SIG-M5 treated with dmso at 0.1 percent for 504 hours (cell line): ENCODE results near the gene MOCS1.
A peak's percentile ranks its signal among the peaks of the same experiment; 100 is the strongest.
"Not testable (repeated sequence)": the region's sequence is repeated elsewhere in the genome, so short reads cannot be mapped to it uniquely, and the experiment has no call there.

Experiments
- DNase-seq: peaks from one replicate; lab custom pipeline; 2025; ENCODE audit not compliant: unreplicated experiment; lab: John Stamatoyannopoulos, UW

Gene MOCS1

GRCh38 chr6:39934131-39934757 lies at the start of gene MOCS1:
MOCS1 (minus strand) TSS chr6:39934462; CDS start chr6:39934417, 45 bp downstream.
- no peak for DNase-seq

- DNase-seq, result no peak
Observed at GRCh38 chr6:39984051-39984450, 49.8 kb upstream of the MOCS1 start.

GRCh38 chr6:39983193-39983592 lies 48.9 kb upstream of the MOCS1 start:
- DNase-seq, result no peak

GRCh38 chr6:39982720-39983119 lies 48.5 kb upstream of the MOCS1 start:
- no peak for DNase-seq

GRCh38 chr6:39980839-39981580 lies 46.7 kb upstream of the MOCS1 start:
- peak; percentile 34 for DNase-seq

- DNase-seq, result no peak
Observed at GRCh38 chr6:39979461-39980328, 45.4 kb upstream of the MOCS1 start.

GRCh38 chr6:39978240-39978639 lies 44.0 kb upstream of the MOCS1 start:
- DNase-seq, result no peak

DNA sequence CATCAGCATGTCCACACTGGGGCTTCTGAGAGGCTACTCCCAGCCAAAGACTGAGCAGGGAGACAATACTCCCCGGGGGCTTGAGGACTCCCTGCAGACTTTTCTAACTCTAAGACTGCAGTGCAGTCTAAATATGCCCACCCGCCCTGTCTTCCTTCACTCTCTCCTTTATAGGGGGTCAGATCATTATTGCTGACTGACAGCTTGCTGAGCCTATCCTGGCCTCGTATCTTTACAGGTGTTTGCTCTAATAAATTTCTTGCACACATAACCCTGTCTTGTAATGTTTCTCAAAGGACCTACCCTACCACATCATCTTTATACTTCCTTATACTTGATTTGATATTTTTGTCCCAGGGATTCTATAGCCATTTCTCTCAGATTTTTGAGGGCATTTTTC lies 39.4 kb upstream of the MOCS1 start:
- no peak for DNase-seq

DNA sequence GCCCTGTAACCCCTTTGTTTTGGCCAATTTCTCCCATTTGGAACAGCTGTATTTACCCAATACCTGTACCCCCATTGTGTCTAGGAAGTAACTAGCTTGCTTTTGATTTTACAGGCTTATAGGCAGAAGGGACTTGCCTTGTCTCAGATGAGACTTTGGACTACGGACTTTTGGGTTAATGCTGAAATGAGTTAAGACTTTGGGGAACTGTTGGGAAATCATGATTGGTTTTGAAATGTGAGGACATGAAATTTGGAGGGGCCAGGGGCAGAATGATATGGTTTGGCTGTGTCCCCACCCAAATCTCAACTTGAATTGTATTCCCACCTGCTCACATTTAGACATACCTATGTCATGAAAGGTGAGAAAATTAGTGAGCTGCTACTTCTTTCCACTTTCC lies 38.5 kb upstream of the MOCS1 start:
- DNase-seq, result not testable (repeated sequence)

DNA sequence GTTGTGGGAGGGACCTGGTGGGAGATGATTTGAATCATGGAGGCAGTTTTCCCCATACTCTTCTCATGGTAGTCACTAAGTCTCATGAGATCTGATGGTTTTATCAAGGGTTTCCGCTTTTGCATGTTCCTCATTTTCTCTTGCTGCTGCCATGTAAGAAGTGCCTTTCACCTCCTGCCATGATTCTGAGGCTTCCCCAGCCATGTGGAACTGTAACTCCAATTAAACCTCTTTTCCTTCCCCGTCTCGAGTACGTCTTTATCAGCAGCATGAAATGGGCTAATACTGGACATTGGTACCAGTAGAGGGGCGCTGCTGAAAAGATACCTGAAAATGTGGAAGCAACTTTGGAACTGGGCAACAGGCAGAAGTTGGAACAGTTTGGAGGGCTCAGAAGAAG lies 36.9 kb upstream of the MOCS1 start:
- not testable (repeated sequence) for DNase-seq

DNA sequence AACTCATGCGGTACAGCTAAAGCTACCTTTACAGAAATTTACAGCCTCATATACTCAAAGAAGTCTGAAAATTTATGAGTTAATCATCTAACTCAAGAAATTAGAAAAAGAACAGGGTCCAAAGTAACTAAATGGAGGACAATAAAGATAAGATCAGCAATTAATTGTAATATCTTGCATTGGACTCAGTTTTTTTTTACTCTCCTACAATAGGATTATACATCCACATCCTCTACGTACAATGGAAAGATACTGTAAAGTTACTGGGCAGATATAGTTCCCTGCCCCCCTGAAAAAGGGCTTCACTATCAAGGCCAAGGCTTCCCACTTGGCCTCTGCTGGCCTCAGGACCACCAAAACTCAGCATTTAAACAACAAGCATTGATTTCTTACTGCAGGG lies 31.5 kb upstream of the MOCS1 start:
- no peak for DNase-seq

DNA sequence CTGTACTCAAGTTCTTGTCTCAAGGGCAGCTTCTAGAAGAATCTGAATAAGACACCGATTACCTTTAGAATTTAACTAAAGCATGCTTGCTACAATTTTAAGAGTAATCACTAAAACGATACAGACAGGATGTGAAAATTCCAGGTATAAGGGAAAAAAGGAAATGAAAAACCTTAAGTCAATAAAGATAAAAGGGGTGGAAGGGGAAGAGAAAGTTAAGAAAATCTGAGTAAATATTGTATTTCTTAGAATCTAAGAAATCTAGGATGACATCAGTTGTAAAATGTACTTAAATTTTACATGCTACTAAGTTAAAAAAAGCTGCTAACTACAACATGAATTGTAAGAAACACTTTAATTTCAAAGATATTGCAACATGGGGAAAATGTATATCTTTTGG lies 30.3 kb upstream of the MOCS1 start:
- DNase-seq, result no peak

DNA sequence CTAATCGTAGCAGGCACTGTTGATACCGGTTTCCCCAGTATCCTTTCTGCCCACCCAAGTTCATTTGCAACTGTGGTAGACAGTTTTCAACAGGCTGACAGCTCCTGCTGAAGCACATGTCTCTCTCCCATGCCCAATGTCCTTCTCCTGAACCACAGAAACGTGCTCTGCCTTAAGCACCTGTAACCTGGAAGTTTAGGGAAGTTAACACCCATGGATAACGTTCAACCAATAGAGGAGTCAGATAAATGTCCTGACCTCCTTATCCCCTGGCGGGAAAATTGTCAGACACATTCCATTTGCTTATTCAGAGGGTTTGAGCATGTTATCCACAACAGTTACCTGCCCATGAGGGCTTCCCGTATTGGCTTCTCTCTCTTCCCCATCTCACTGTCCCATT lies 29.8 kb upstream of the MOCS1 start:
- DNase-seq, result no peak

GRCh38 chr6:39962831-39963230 lies 28.6 kb upstream of the MOCS1 start:
- DNase-seq, result no peak

DNA sequence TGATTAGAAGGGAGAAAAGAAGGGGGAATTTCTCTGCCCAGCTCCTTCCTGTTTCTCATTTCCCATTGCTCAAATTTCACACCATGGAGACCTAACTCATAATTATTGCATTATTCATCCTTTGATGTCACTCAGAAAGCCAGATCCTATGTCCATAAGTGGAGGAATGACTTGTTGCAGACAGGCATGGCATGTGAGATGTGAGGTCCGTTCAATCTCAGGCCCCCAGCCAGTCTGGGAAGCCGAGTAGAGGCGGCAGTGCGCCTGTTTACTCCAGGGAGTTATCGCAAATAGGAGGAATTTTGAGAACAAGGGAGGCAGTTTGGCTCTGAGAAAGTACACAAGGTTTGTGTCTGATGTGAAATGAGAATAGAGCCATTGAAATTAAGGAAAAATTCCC lies 26.9 kb upstream of the MOCS1 start:
- DNase-seq, result no peak

- DNase-seq, result no peak
Observed at GRCh38 chr6:39958947-39959346, 24.7 kb upstream of the MOCS1 start.

DNA sequence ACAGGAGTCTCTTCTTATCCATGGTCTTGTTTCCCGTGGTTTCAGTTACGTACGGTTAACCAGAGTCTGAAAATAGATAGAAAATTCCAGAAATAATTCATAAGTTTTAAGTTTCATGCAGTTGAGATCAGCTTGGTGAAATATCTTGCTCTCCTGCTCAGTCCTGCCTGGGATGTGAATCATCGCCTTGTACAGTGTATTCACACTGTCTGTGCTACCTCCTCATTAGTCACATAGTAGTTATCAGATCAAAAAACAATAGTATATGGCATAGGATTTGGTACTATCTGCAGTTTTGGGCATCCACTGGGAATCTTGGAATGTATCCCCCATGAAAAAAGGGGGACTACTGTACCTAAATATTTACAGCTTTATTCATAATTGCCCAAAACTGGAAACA lies 22.7 kb upstream of the MOCS1 start:
- no peak for DNase-seq

GRCh38 chr6:39953076-39953618 lies 18.9 kb upstream of the MOCS1 start:
- DNase-seq, result no peak

DNA sequence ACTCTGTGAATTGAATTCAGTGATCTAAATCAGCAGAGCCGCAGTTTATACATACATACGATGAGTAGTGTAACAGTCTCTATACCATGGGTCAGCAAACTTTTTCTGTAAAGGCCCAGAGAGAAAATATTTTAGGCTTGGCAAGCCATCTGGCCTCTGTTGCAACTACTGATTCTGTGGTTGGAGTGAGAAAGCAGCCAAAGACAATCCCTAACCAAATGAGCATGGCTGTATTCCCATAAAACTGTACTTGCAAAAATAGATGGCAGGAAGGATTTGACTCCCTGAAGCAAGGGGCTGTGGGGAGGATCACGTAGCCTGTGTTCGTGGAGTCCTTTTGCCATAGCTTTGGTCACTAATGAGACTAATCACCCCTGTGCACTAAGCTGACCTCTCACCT lies 17.9 kb upstream of the MOCS1 start:
- no peak for DNase-seq

DNA sequence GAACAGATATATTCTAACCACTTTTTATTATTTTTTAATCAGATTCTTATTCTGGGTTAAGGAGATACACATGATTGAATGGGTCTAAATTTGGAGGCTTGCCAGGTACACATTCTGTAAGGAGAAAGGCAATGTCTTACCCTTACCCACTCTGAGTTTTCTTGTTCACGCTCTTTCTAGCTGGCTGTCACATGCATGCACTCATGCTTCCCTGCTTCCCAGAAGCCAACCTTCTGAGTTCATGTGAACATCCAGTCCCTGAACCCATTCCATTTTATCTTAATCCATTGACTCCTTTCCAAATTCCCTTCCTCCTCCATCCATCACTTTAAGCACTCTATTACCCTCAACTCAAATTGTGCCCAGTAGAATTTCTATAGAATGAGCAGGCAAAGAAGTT lies 17.5 kb upstream of the MOCS1 start:
- DNase-seq, result no peak

GRCh38 chr6:39951191-39951590 lies 16.9 kb upstream of the MOCS1 start:
- no peak for DNase-seq
